ENCODE measurements around the gene PANK1.

Gene PANK1

DNA sequence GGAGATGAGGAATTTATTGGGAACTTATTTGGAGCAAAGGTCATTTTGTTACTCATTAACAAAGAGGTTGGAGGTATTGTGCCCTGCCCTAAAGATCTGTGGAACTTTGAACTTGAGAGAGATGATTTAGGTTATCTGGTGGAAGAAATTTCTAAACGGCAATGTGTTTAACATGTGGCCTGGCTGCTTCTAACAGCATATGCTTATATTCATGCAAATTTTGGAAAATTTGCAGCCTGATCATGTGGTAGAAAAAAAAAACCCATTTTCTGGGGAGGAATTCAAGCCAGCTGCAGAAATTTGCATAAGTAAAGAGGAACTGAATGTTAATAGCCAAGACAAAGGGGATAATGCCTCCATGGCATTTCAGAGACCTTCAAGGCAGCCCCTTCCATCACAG, 10.7 kb upstream of the PANK1 start:
- H2AFZ ChIP-seq (ENCODE audit: low read length): no peak overlapping the region
- H3K27me3 ChIP-seq (replicated peaks; ENCODE audit: insufficient read depth, low read length): peaks cover 82% of the 10 kb centered on the region
- H3K27ac ChIP-seq (ENCODE audit: low read length): no peak overlapping the region
- TF ChIP-seq, protein P1, sequence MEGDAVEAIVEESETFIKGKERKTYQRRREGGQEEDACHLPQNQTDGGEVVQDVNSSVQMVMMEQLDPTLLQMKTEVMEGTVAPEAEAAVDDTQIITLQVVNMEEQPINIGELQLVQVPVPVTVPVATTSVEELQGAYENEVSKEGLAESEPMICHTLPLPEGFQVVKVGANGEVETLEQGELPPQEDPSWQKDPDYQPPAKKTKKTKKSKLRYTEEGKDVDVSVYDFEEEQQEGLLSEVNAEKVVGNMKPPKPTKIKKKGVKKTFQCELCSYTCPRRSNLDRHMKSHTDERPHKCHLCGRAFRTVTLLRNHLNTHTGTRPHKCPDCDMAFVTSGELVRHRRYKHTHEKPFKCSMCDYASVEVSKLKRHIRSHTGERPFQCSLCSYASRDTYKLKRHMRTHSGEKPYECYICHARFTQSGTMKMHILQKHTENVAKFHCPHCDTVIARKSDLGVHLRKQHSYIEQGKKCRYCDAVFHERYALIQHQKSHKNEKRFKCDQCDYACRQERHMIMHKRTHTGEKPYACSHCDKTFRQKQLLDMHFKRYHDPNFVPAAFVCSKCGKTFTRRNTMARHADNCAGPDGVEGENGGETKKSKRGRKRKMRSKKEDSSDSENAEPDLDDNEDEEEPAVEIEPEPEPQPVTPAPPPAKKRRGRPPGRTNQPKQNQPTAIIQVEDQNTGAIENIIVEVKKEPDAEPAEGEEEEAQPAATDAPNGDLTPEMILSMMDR (IDR thresholded peaks at IDR 0.05; ENCODE audit: low read length): no peak
- no peak for TF ChIP-seq EZH2 (optimal IDR thresholded peaks at IDR 0.05; ENCODE audit: low read depth, low read length)
- no peak for TF ChIP-seq EZH2phosphoT487 (IDR thresholded peaks at IDR 0.05; ENCODE audit: low read length)
- peaks cover 17% of the 10 kb centered on the region for H3K4me1 ChIP-seq (ENCODE audit: low read length)
- H3K9me3 ChIP-seq (replicated peaks; ENCODE audit: insufficient read depth, low read length): no peaks in the 10 kb centered on the region
- no peak overlapping the region for H3K4me2 ChIP-seq (ENCODE audit: low read depth, low read length)
- H3F3A ChIP-seq (ENCODE audit: insufficient read depth, low read length): peaks cover 12% of the 10 kb centered on the region
- H3K9ac ChIP-seq (ENCODE audit: low read length): no peak overlapping the region
- no peak for DNase-seq
- no peaks in the 10 kb centered on the region for H4K20me1 ChIP-seq (ENCODE audit: insufficient read depth, low read length)
- H3K79me2 ChIP-seq (ENCODE audit: low read length): no peaks in the 10 kb centered on the region
- H3K4me3 ChIP-seq (ENCODE audit: low read length): no peak overlapping the region
- no peaks in the 10 kb centered on the region for H3K36me3 ChIP-seq (replicated peaks; ENCODE audit: insufficient read depth, low read length)
- H3K9me2 ChIP-seq (replicated peaks; ENCODE audit: insufficient read depth, low read length): no peaks in the 10 kb centered on the region

DNA sequence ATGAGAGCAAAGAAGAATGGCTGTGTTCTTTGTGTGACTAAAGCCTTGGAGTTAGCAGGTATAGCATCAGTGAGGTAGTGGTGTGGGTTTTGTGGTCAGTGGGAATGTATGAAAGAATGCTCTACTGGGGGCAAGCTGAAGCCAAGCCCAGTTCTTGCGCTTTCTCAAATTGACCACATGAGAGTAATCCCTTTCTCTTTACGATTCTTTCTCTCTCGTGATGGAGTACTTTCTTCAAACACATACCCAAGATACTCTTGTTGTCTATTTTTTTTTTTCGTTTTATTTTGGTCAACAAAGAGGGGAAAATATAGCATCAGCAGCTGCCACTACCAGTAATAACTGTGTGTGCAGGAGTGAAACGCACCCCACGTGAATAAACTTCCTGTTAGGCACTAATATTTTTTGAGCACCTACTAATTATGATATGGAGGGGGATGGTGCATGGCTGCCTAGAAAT, 8.4 kb upstream of the PANK1 start:
- Histone ChIP-seq H3K27me3 (replicated peaks; ENCODE audit: insufficient read depth, low read length) (peaks cover 94% of the 10 kb centered on the region), H3K36me3 (replicated peaks; ENCODE audit: insufficient read depth, low read length) (no peaks in the 10 kb centered on the region), H3K9ac (ENCODE audit: low read length) (no peak overlapping the region), H4K20me1 (ENCODE audit: insufficient read depth, low read length) (no peaks in the 10 kb centered on the region), H3K79me2 (ENCODE audit: low read length) (no peaks in the 10 kb centered on the region), H3K4me2 (ENCODE audit: low read depth, low read length) (peak overlapping the region; percentile 53), H3K4me1 (ENCODE audit: low read length) (peaks cover 17% of the 10 kb centered on the region), H3K9me3 (replicated peaks; ENCODE audit: insufficient read depth, low read length) (no peaks in the 10 kb centered on the region), H3F3A (ENCODE audit: insufficient read depth, low read length) (peaks cover 12% of the 10 kb centered on the region), H3K4me3 (ENCODE audit: low read length) (0 out of 2 replicates have a peak overlapping the region, but pooled peaks have one; percentile 6), H3K9me2 (replicated peaks; ENCODE audit: insufficient read depth, low read length) (no peaks in the 10 kb centered on the region), H3K27ac (ENCODE audit: low read length) (no peak overlapping the region), H2AFZ (ENCODE audit: low read length) (no peak overlapping the region)
- peak; percentile 96 for TF ChIP-seq EZH2phosphoT487 (IDR thresholded peaks at IDR 0.05; ENCODE audit: low read length)
- TF ChIP-seq EZH2 (optimal IDR thresholded peaks at IDR 0.05; ENCODE audit: low read depth, low read length): no peak
- TF ChIP-seq, protein P1 (IDR thresholded peaks at IDR 0.05; ENCODE audit: low read length): no peak
- peak; percentile 87 for DNase-seq

DNA sequence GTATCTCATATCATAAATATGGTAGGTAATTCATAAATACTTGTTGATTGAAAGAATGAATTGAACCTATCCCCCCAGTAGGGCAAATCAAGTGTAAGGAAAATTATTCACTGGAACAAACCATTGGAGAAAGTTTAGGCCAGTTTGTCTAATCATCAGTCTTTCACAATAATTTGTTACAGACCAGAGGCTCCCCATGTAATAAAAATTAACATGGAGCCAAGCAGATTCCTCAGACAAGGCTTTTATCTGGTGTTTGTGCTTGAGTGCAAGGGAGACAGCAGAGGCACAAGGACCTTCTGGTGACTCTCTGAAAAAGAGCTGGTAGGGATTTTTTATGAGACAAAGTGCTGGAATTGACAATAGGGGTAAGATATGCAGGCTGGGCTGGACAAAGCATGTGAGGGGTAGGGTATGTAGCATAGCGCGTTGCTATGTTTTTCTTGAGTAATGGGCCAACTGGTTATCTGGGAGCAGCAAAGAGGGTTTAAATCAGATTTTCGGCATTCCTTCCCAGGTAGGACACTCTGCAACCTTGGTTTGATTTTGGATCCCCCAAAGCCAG, 7.8 kb upstream of the PANK1 start:
- Histone ChIP-seq H3K9ac (ENCODE audit: low read length) (no peak overlapping the region), H3K4me1 (ENCODE audit: low read length) (peaks cover 17% of the 10 kb centered on the region), H3K36me3 (replicated peaks; ENCODE audit: insufficient read depth, low read length) (no peaks in the 10 kb centered on the region), H3K9me2 (replicated peaks; ENCODE audit: insufficient read depth, low read length) (no peaks in the 10 kb centered on the region), H3K79me2 (ENCODE audit: low read length) (no peaks in the 10 kb centered on the region), H3K4me3 (ENCODE audit: low read length) (0 out of 2 replicates have a peak overlapping the region, but pooled peaks have one; percentile 6), H2AFZ (ENCODE audit: low read length) (no peak overlapping the region), H3K4me2 (ENCODE audit: low read depth, low read length) (peak overlapping the region; percentile 53), H4K20me1 (ENCODE audit: insufficient read depth, low read length) (no peaks in the 10 kb centered on the region), H3K27me3 (replicated peaks; ENCODE audit: insufficient read depth, low read length) (peaks cover 94% of the 10 kb centered on the region), H3K9me3 (replicated peaks; ENCODE audit: insufficient read depth, low read length) (no peaks in the 10 kb centered on the region), H3F3A (ENCODE audit: insufficient read depth, low read length) (peaks cover 12% of the 10 kb centered on the region), H3K27ac (ENCODE audit: low read length) (no peak overlapping the region)
- TF ChIP-seq, protein P1 (IDR thresholded peaks at IDR 0.05; ENCODE audit: low read length): no peak
- no peak for TF ChIP-seq EZH2 (optimal IDR thresholded peaks at IDR 0.05; ENCODE audit: low read depth, low read length)
- TF ChIP-seq EZH2phosphoT487 (IDR thresholded peaks at IDR 0.05; ENCODE audit: low read length): no peak
- no peak for DNase-seq
